ENCODE results near the gene THAP12.
"Not testable (repeated sequence)": the region's sequence is repeated elsewhere in the genome, so short reads cannot be mapped to it uniquely, and the experiment has no call there.

DNA sequence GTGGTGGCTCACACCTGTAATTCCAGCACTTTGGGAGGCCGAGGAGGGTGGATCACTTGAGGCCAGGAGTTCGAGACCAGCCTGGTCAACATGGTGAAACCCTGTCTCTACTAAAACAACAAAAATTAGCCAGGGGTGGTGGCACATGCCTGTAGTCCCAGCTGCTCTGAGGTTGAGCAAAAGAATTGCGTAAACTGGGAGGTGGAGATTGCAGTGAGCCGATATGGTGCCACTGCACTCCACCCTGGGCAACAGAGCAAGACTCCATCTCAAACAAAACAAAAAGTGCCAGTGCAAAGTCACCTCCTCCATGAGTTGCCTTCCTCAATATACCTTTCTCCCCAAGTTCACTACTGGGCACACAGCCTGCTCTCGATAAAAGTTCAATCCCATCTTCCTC lies 61.1 kb downstream of the THAP12 start:
- not testable (repeated sequence) for TF ChIP-seq CTCF (conservative IDR thresholded peaks at IDR 0.05 in 1 of 2, IDR thresholded peaks at IDR 0.05 in 1 of 2; ENCODE audit: low read depth in 1 of 2, low read length in 2 of 2); EZH2 (IDR thresholded peaks at IDR 0.05; ENCODE audit: low read length, missing control alignments)

Data from fibroblast of lung (primary cell).